Adrenal gland (tissue), 12 donors: ENCODE data around the gene DYSF. TPM values are rescaled to one million over a fixed set of nuclear protein-coding genes. Genes with fewer than 3 reads are reported as not detected.
A peak's percentile ranks its signal among the peaks of the same experiment; 100 is the strongest.

Experiments used
- DNase-seq, 7 donors: peaks; one replicate each; pipeline ENCODE4 v3.0.0-alpha.2; 2019 to 2020
- H3K27ac ChIP-seq, 5 donors: fragments of 200-600 bp; sonication (generic) in 4 of 5; 1 replicate in 3 of 5; 2 replicates in 2 of 5; pipeline versions ENCODE4 v1.5.1 to v1.8.0; 2016 to 2020; ENCODE audit warnings: mild to moderate bottlenecking in 1 of 5
- H3K27me3 ChIP-seq: fragments of 200-600 bp; 2 replicates; pipeline ENCODE4 v1.8.0; 2021
- H3K36me3 ChIP-seq, 2 donors: fragments of 200-600 bp; replicated peaks in 1 of 2; 1 replicate in 1 of 2; 2 replicates in 1 of 2; pipeline versions ENCODE4 v1.5.1 to v1.8.0; 2018 to 2022
- H3K4me1 ChIP-seq, 2 donors: fragments of 200-600 bp; replicated peaks in 1 of 2; 1 replicate in 1 of 2; 2 replicates in 1 of 2; pipeline versions ENCODE4 v1.5.1 to v1.8.0; 2018 to 2021
- H3K4me3 ChIP-seq, 4 donors: fragments of 200-600 bp; sonication (generic) in 3 of 4; one replicate each; pipeline ENCODE4 v1.5.1; 2016 to 2018
- H3K9me3 ChIP-seq, 3 donors: fragments of 200-600 bp; sonication (generic) in 1 of 3; replicated peaks in 1 of 3; 1 replicate in 2 of 3; 2 replicates in 1 of 3; pipeline versions ENCODE4 v1.5.1 to v1.8.0; 2016 to 2021
- CTCF ChIP-seq, 6 experiments: fragments of 450-650 bp in 4 of 6; fragments of 200-600 bp in 2 of 6; sonication (generic) in 1 of 6; IDR thresholded peaks; 1 replicate in 5 of 6; 2 replicates in 1 of 6; pipeline versions ENCODE4 v1.5.1 to v1.8.0; 2016 to 2021; ENCODE audit warnings: antibody characterized with exemption in 6 of 6, mild to moderate bottlenecking in 2 of 6, moderate library complexity in 1 of 6
- POLR2A ChIP-seq, 2 donors: fragments of 450-650 bp; IDR thresholded peaks; one replicate each; pipeline ENCODE4 v1.6.1; 2017; ENCODE audit warnings: antibody characterized with exemption in 2 of 2, mild to moderate bottlenecking in 2 of 2, moderate library complexity in 1 of 2
- WGBS, 4 donors: extraction: QIAGEN DNeasy Blood & Tissue Kit in 2 of 4; methylation state at CpG; one replicate each; pipeline versions ENCODE4 v1.1.5 to v1.1.7; 2013 to 2017; 5-methylcytosine and 5-hydroxymethylcytosine counted together
- intact Hi-C, 2 donors: fragments of 100-400 bp; cut with DNase I; formaldehyde crosslinking; loops; one replicate each; pipeline versions ENCODE4 v1.14.1 to v1.15.0; 2022 to 2023
- polyA plus RNA-seq, 3 donors: library from polyadenylated mRNA; stranded (reverse); fragments of 200-250 nt in 2 of 3; fragments of 350-450 nt in 1 of 3; fragmentation: Illumina TruSeq in 1 of 3; extraction: RNeasy Lipid Tissue Mini Kit (QIAGEN cat#74804) in 1 of 3; gene quantifications; one replicate each; pipeline ENCODE4 v1.2.3, GENCODE V29; 2013 to 2014
- total RNA-seq, 9 donors: library from RNA; depleted of rRNA in 4 of 9; stranded (reverse); fragments of >200 nt in 4 of 9; fragments of 120-200 nt in 1 of 9; fragmentation: NEBNext Ultra II Directional in 1 of 9; extraction: Animal tissue kit (Norgen Biotek cat#: 25700) in 1 of 9; gene quantifications; one replicate each; pipeline versions ENCODE4 v1.1.0 to v1.2.4, GENCODE V29; 2013 to 2023
- donor health status: healthy with polysubstance abuse.
- donor health status: Bipolar disorder and iron deficiency.
- donor health status: DM: yes; HTN: yes; CAD: no.
- donor health status: DM: no; HTN: no; CAD: no.
- donor health status: DM: no; HTN: no; CAD: no.
- donor health status: DM: yes; HTN: yes; CAD: no.

DYSF gene
- total and polyA plus RNA-seq, 12 donors = 3.2 to 22.4 (median 15.3) TPM

- peaks cover 16 to 17% of the 10 kb centered on the region in 2 donors for H3K4me1 ChIP-seq
- no peaks in the 10 kb centered on the region for H3K36me3 ChIP-seq
- TF ChIP-seq POLR2A (IDR thresholded peaks at IDR 0.05) (no peak), CTCF (IDR thresholded peaks at IDR 0.05) (no peak)
- DNase-seq = no peak
- peak overlapping the region in 1 of 5 donors; percentile 5 for H3K27ac ChIP-seq
- H3K4me3 ChIP-seq = no peak overlapping the region
- intact Hi-C loops = no loop called here
- H3K27me3 ChIP-seq = no peaks in the 10 kb centered on the region
- no peaks in the 10 kb centered on the region for H3K9me3 ChIP-seq
- 93 to 100% (median 95%) methylated on average over 4 to 5 of the region's 5 CpGs for WGBS, 4 donors
Measured at GRCh38 chr2:71719520-71720282, 266.3 kb downstream of the DYSF start.

- H3K27me3 ChIP-seq = no peaks in the 10 kb centered on the region
- H3K4me3 ChIP-seq = no peak overlapping the region
- TF ChIP-seq CTCF (IDR thresholded peaks at IDR 0.05) = no peak
- no peak for TF ChIP-seq POLR2A (IDR thresholded peaks at IDR 0.05)
- intact Hi-C loops = no loop called here
- peaks cover 16 to 17% of the 10 kb centered on the region in 2 donors for H3K4me1 ChIP-seq
- no peaks in the 10 kb centered on the region for H3K36me3 ChIP-seq
- H3K9me3 ChIP-seq = no peaks in the 10 kb centered on the region
- no peak for DNase-seq
- no peak overlapping the region for H3K27ac ChIP-seq
Measured at GRCh38 chr2:71720283-71720560, 266.9 kb downstream of the DYSF start.

- no peak for DNase-seq
- peak overlapping the region in 1 of 5 donors; percentile 8 for H3K27ac ChIP-seq
- no peak overlapping the region for H3K4me3 ChIP-seq
- H3K27me3 ChIP-seq = no peaks in the 10 kb centered on the region
- no peaks in the 10 kb centered on the region for H3K36me3 ChIP-seq
- no peaks in the 10 kb centered on the region for H3K9me3 ChIP-seq
- TF ChIP-seq POLR2A (IDR thresholded peaks at IDR 0.05) (no peak), CTCF (IDR thresholded peaks at IDR 0.05) (no peak)
- 62 to 84% (median 68%) methylated on average over 3 to 4 of the region's 4 CpGs for WGBS, 4 donors
- H3K4me1 ChIP-seq = peaks cover 16 to 17% of the 10 kb centered on the region in 2 donors
- intact Hi-C loops = no loop called here
Measured at GRCh38 chr2:71720596-71721361, 267.4 kb downstream of the DYSF start.

- Histone ChIP-seq H3K27me3 (no peaks in the 10 kb centered on the region), H3K9me3 (no peaks in the 10 kb centered on the region), H3K4me1 (peaks cover 15% of the 10 kb centered on the region in 2 donors), H3K4me3 (no peak overlapping the region), H3K36me3 (no peaks in the 10 kb centered on the region), H3K27ac (no peak overlapping the region)
- no peak for DNase-seq
- WGBS, 4 donors = 65 to 89% (median 72%) methylated on average over 1 of the region's 1 CpG
- intact Hi-C loops = no loop called here
- TF ChIP-seq CTCF (IDR thresholded peaks at IDR 0.05) = no peak
- no peak for TF ChIP-seq POLR2A (IDR thresholded peaks at IDR 0.05)
Measured at GRCh38 chr2:71721362-71721665, 268.0 kb downstream of the DYSF start.
